Tibial nerve (tissue), 4 donors: ENCODE measurements around the gene TEX30. TPM values are rescaled to one million over a fixed set of nuclear protein-coding genes. Genes with fewer than 3 reads are reported as not detected.
"Not testable (repeated sequence)": the region's sequence is repeated elsewhere in the genome, so short reads cannot be mapped to it uniquely, and the experiment has no call there.

Source experiments
- DNase-seq, 2 donors: peaks; one replicate each; pipeline ENCODE4 v3.0.0-alpha.2; 2019; ENCODE audit warnings: low spot score in 2 of 2
- H3K27ac ChIP-seq, 4 donors: fragments of 200-600 bp; sonication (generic) in 3 of 4; one replicate each; pipeline ENCODE4 v1.5.1; 2017 to 2019; ENCODE audit warnings: mild to moderate bottlenecking in 1 of 4
- H3K27me3 ChIP-seq, 2 donors: fragments of 200-600 bp; sonication (generic) in 1 of 2; one replicate each; pipeline versions ENCODE4 v1.5.1 to v1.6.0; 2017 to 2019
- H3K36me3 ChIP-seq, 3 donors: fragments of 200-600 bp; sonication (generic); one replicate each; pipeline ENCODE4 v1.5.1; 2018 to 2019
- H3K4me1 ChIP-seq, 4 donors: fragments of 200-600 bp; sonication (generic) in 3 of 4; one replicate each; pipeline ENCODE4 v1.5.1; 2017 to 2019
- H3K4me3 ChIP-seq, 4 donors: fragments of 200-600 bp; sonication (generic) in 3 of 4; one replicate each; pipeline ENCODE4 v1.5.1; 2017 to 2019; ENCODE audit warnings: mild to moderate bottlenecking in 1 of 4, moderate library complexity in 1 of 4
- H3K9me3 ChIP-seq, 4 donors: fragments of 200-600 bp; sonication (generic) in 3 of 4; one replicate each; pipeline ENCODE4 v1.5.1; 2017 to 2019
- EP300 ChIP-seq, 2 donors: sonication (generic); formaldehyde crosslinking; IDR thresholded peaks; one replicate each; pipeline ENCODE4 v1.6.1; 2017; ENCODE audit warnings: antibody characterized with exemption in 2 of 2, mild to moderate bottlenecking in 1 of 2
- POLR2A ChIP-seq, 2 donors: fragments of 450-650 bp; IDR thresholded peaks; one replicate each; pipeline ENCODE4 v1.6.1; 2017; ENCODE audit warnings: antibody characterized with exemption in 2 of 2, mild to moderate bottlenecking in 2 of 2, moderate library complexity in 2 of 2
- WGBS, 2 donors: methylation state at CpG; one replicate each; pipeline ENCODE4 v1.1.5; 2018; 5-methylcytosine and 5-hydroxymethylcytosine counted together
- total RNA-seq, 4 donors: library from RNA; depleted of rRNA; stranded (reverse); fragments of >200 nt; gene quantifications; one replicate each; pipeline ENCODE4 v1.1.0, GENCODE V29; 2016
- TF ChIP-seq, protein P1 (sequence below), 5 experiments: fragments of 200-600 bp in 3 of 5; fragments of 450-650 bp in 2 of 5; sonication (generic) in 3 of 5; IDR thresholded peaks; one replicate each; pipeline ENCODE4 v1.5.1; 2016 to 2019; ENCODE audit warnings: antibody characterized with exemption in 5 of 5, mild to moderate bottlenecking in 3 of 5, moderate library complexity in 2 of 5

The TEX30 gene
- total RNA-seq, 4 donors from 2014 or later = 4.7 to 16.0 (median 6.1) TPM

GRCh38 chr13:102792396-102792795, 18.8 kb upstream of the TEX30 start:
- no peaks in the 10 kb centered on the region for H3K9me3 ChIP-seq
- H3K27ac ChIP-seq = no peak overlapping the region
- no peak for DNase-seq
- H3K4me1 ChIP-seq = no peaks in the 10 kb centered on the region
- H3K27me3 ChIP-seq = no peaks in the 10 kb centered on the region
- 75 to 83% methylated on average over 1 of the region's 1 CpG for WGBS, 2 donors
- peaks cover 0 to 69% (median 4%) of the 10 kb centered on the region in 3 donors for H3K36me3 ChIP-seq
- no peak overlapping the region for H3K4me3 ChIP-seq
- TF ChIP-seq EP300 (IDR thresholded peaks at IDR 0.05) = no peak
- no peak for TF ChIP-seq POLR2A (IDR thresholded peaks at IDR 0.05)
- TF ChIP-seq, protein P1, sequence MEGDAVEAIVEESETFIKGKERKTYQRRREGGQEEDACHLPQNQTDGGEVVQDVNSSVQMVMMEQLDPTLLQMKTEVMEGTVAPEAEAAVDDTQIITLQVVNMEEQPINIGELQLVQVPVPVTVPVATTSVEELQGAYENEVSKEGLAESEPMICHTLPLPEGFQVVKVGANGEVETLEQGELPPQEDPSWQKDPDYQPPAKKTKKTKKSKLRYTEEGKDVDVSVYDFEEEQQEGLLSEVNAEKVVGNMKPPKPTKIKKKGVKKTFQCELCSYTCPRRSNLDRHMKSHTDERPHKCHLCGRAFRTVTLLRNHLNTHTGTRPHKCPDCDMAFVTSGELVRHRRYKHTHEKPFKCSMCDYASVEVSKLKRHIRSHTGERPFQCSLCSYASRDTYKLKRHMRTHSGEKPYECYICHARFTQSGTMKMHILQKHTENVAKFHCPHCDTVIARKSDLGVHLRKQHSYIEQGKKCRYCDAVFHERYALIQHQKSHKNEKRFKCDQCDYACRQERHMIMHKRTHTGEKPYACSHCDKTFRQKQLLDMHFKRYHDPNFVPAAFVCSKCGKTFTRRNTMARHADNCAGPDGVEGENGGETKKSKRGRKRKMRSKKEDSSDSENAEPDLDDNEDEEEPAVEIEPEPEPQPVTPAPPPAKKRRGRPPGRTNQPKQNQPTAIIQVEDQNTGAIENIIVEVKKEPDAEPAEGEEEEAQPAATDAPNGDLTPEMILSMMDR (IDR thresholded peaks at IDR 0.05) = no peak

DNA sequence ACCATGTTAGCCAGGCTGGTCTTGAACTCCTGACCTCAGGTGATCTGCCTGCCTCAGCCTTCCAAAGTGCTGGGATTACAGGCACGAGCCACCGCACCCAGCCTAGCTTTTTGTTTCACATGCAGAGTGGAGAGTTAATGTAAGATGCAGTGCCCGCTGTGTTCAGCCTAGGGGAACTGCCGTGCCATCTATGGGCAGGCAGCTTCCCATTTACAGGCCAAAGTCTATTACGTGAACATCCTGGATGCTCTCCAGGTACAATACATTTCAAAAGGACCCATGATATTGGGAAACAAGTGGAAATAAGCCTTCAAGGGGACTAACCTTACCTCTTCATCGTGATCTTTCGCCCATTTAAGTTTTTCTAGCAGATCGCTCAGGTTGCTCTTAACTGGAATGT, 15.1 kb upstream of the TEX30 start:
- Histone ChIP-seq H3K36me3 (peaks cover 0 to 89% (median 4%) of the 10 kb centered on the region in 3 donors), H3K27me3 (no peaks in the 10 kb centered on the region)
- 96 to 97% methylated on average over 8 of the region's 8 CpGs for WGBS, 2 donors

GRCh38 chr13:102784483-102784882, 10.9 kb upstream of the TEX30 start:
- H3K36me3 ChIP-seq = peaks cover 0 to 69% (median 4%) of the 10 kb centered on the region in 3 donors
- H3K9me3 ChIP-seq = no peaks in the 10 kb centered on the region
- H3K4me1 ChIP-seq = no peaks in the 10 kb centered on the region
- no peaks in the 10 kb centered on the region for H3K27me3 ChIP-seq
- 87 to 90% methylated on average over 3 of the region's 3 CpGs for WGBS, 2 donors
- no peak for TF ChIP-seq EP300 (IDR thresholded peaks at IDR 0.05)
- TF ChIP-seq POLR2A (IDR thresholded peaks at IDR 0.05) = no peak
- TF ChIP-seq, protein P1 (IDR thresholded peaks at IDR 0.05) = no peak
- H3K4me3 ChIP-seq = no peak overlapping the region
- no peak for DNase-seq
- H3K27ac ChIP-seq = no peak overlapping the region

More for the DNA sequence above, 15.1 kb upstream of the TEX30 start:
- Histone ChIP-seq H3K4me1 (no peaks in the 10 kb centered on the region), H3K9me3 (no peaks in the 10 kb centered on the region), H3K4me3 (no peak overlapping the region), H3K27ac (no peak overlapping the region)
- DNase-seq = no peak
- TF ChIP-seq, protein P1 (IDR thresholded peaks at IDR 0.05) = no peak
- TF ChIP-seq POLR2A (IDR thresholded peaks at IDR 0.05) (no peak), EP300 (IDR thresholded peaks at IDR 0.05) (no peak)

DNA sequence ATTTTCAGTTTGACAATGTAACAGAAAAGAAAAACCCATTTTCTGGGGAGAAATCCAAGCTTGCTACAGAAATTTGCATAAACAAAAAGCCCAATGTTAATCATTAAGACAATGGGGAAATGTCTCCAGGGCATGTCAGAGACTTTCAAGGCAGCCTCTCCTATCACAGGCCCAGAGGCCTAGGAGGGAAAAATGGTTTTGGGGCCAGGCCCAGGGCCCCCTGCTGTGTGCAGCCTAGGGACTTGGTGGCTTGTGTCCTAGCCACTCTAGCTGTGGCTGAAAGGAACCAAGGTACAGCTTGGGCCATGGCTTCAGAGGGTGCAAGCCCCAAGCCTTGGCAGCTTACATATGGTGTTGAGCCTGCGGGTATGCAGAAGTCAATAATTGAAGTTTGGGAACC, 8.0 kb upstream of the TEX30 start:
- no peak for TF ChIP-seq POLR2A (IDR thresholded peaks at IDR 0.05)
- no peak for TF ChIP-seq EP300 (IDR thresholded peaks at IDR 0.05)
- TF ChIP-seq, protein P1 (IDR thresholded peaks at IDR 0.05) = no peak
- Histone ChIP-seq H3K4me3 (no peak overlapping the region), H3K36me3 (peaks cover 0 to 42% (median 0%) of the 10 kb centered on the region in 3 donors), H3K27ac (no peak overlapping the region), H3K27me3 (no peaks in the 10 kb centered on the region), H3K4me1 (no peaks in the 10 kb centered on the region), H3K9me3 (no peaks in the 10 kb centered on the region)
- WGBS, 2 donors = 90 to 100% methylated on average over 1 of the region's 1 CpG
- no peak for DNase-seq

GRCh38 chr13:102780656-102781055, 7.1 kb upstream of the TEX30 start:
- H3K27ac ChIP-seq, H3K4me1 ChIP-seq, H3K4me3 ChIP-seq, DNase-seq, H3K27me3 ChIP-seq, H3K9me3 ChIP-seq: not testable (repeated sequence)
- peaks cover 0 to 32% (median 0%) of the 10 kb centered on the region in 3 donors for H3K36me3 ChIP-seq
- 44 to 49% methylated on average over 4 of the region's 4 CpGs for WGBS, 2 donors
